B cell (primary cell): ENCODE results near the gene GSDME. TPM values are rescaled to one million over a fixed set of nuclear protein-coding genes. Genes with fewer than 3 reads are reported as not detected.

Experiments used
- ATAC-seq: fragments of 200-7000 bp; cut with Tn5 transposase; one replicate; pipeline ENCODE4 v1.10.0; 2021; ENCODE audit warnings: low read depth, mild to moderate bottlenecking, moderate number of reproducible peaks, moderate library complexity
- CTCF ChIA-PET: fragments of 350-600 bp; sonication (Branson Sonifier 250); formaldehyde crosslinking; loops from one replicate; lab custom pipeline; 2021; ENCODE audit warnings: antibody characterized with exemption, inconsistent platforms; lab: Charles Lee
- POLR2A ChIA-PET: fragments of 350-600 bp; sonication (Branson Sonifier 250); formaldehyde crosslinking; loops from one replicate; lab custom pipeline; 2021; ENCODE audit warnings: antibody characterized with exemption; lab: Charles Lee
- DNase-seq: peaks from one replicate; pipeline ENCODE4 v3.0.0; 2013
- H2AFZ ChIP-seq: 2 replicates; pipeline ENCODE4 v1.6.1; 2012; ENCODE audit warnings: mild to moderate bottlenecking, low read depth, low read length; ENCODE audit not compliant: insufficient read depth, poor library complexity, severe bottlenecking
- H3K27ac ChIP-seq, 2 donors: 1 replicate in 1 of 2; 2 replicates in 1 of 2; pipeline ENCODE4 v1.5.1; 2012 to 2013; ENCODE audit warnings: low read length in 2 of 2, mild to moderate bottlenecking in 2 of 2, moderate library complexity in 1 of 2
- H3K27me3 ChIP-seq, 4 experiments: fragments of 200-600 bp in 1 of 4; sonication (generic) in 1 of 4; replicated peaks in 1 of 4; 1 replicate in 2 of 4; 2 replicates in 2 of 4; pipeline versions ENCODE4 v1.6.1 to v1.7.0; 2013 to 2016; ENCODE audit warnings: low read length in 3 of 4, mild to moderate bottlenecking in 2 of 4, mixed read lengths in 1 of 4, moderate library complexity in 1 of 4; ENCODE audit not compliant: insufficient read depth in 4 of 4, control insufficient read depth in 3 of 4; ENCODE audit errors: control extremely low read depth in 1 of 4
- H3K36me3 ChIP-seq, 2 experiments: replicated peaks in 1 of 2; 1 replicate in 1 of 2; 2 replicates in 1 of 2; pipeline versions ENCODE4 v1.6.1 to v1.7.1; 2013; ENCODE audit warnings: low read length in 1 of 2; ENCODE audit not compliant: insufficient read depth in 2 of 2, control insufficient read depth in 1 of 2; ENCODE audit errors: control extremely low read depth in 1 of 2, extremely low read depth in 1 of 2
- H3K4me1 ChIP-seq, 2 donors: fragments of 200-600 bp in 1 of 2; sonication (generic) in 1 of 2; 1 replicate in 1 of 2; 2 replicates in 1 of 2; pipeline versions ENCODE4 v1.5.1 to v1.6.1; 2013 to 2017; ENCODE audit warnings: low read length in 2 of 2; ENCODE audit not compliant: control insufficient read depth in 2 of 2, insufficient read depth in 2 of 2
- H3K4me2 ChIP-seq: replicated peaks from 2 replicates; pipeline ENCODE3; 2012; ENCODE audit warnings: mild to moderate bottlenecking, low read depth, low read length; ENCODE audit not compliant: poor library complexity, severe bottlenecking
- H3K4me3 ChIP-seq, 5 experiments: fragments of 200-600 bp in 1 of 5; sonication (generic) in 1 of 5; 1 replicate in 3 of 5; 2 replicates in 2 of 5; pipeline versions ENCODE4 v1.5.1 to v1.7.0; 2011 to 2016; ENCODE audit warnings: low read length in 4 of 5, mild to moderate bottlenecking in 4 of 5, low read depth in 2 of 5, control low read depth in 1 of 5, moderate library complexity in 1 of 5; ENCODE audit not compliant: insufficient read depth in 1 of 5; ENCODE audit errors: control extremely low read depth in 1 of 5, extremely low read depth in 1 of 5
- H3K79me2 ChIP-seq: fragments of 200-600 bp; sonication (generic); one replicate; pipeline ENCODE4 v1.6.0; 2016; ENCODE audit warnings: low read length; ENCODE audit not compliant: control insufficient read depth, insufficient read depth
- H3K9ac ChIP-seq: fragments of 200-600 bp; sonication (generic); 2 replicates; pipeline ENCODE4 v1.6.1; 2017; ENCODE audit warnings: mild to moderate bottlenecking, low read length, moderate library complexity
- H3K9me3 ChIP-seq, 3 donors: one replicate each; pipeline versions ENCODE4 v1.6.1 to v1.7.1; 2013; ENCODE audit warnings: low read length in 2 of 3; ENCODE audit not compliant: control insufficient read depth in 2 of 3, insufficient read depth in 1 of 3; ENCODE audit errors: control extremely low read depth in 1 of 3
- H4K20me1 ChIP-seq: 2 replicates; pipeline ENCODE4 v1.6.0; 2012; ENCODE audit warnings: mild to moderate bottlenecking, low read length; ENCODE audit not compliant: insufficient read depth, control insufficient read depth, poor library complexity, severe bottlenecking
- H3K27ac Mint-ChIP-seq: one replicate; pipeline ENCODE4 v1.8.0; 2021; ENCODE audit warnings: mixed read lengths
- H3K27me3 Mint-ChIP-seq: one replicate; pipeline ENCODE4 v1.8.0; 2021; ENCODE audit warnings: mixed read lengths
- H3K4me1 Mint-ChIP-seq: one replicate; pipeline ENCODE4 v1.8.0; 2021; ENCODE audit warnings: mixed read lengths
- H3K4me3 Mint-ChIP-seq: one replicate; pipeline ENCODE4 v1.8.0; 2021; ENCODE audit warnings: mixed read lengths
- H3K9me3 Mint-ChIP-seq: one replicate; pipeline ENCODE4 v1.8.0; 2022; ENCODE audit warnings: mixed read lengths; ENCODE audit not compliant: insufficient read depth
- CTCF ChIP-seq: fragments of 200-600 bp; IDR thresholded peaks from one replicate; pipeline ENCODE4 v1.8.0; 2022; ENCODE audit warnings: antibody characterized with exemption, mild to moderate bottlenecking
- EZH2 ChIP-seq: IDR thresholded peaks from 2 replicates; pipeline ENCODE4 v1.6.1; 2012; ENCODE audit warnings: borderline replicate concordance, low read depth, mild to moderate bottlenecking, moderate library complexity, low read length; ENCODE audit not compliant: insufficient read depth, poor library complexity, severe bottlenecking
- WGBS: methylation state at CpG from one replicate; pipeline ENCODE4 v1.1.5; 2013; ENCODE audit warnings: missing lambda C conversion rate; ENCODE audit not compliant: insufficient coverage; 5-methylcytosine and 5-hydroxymethylcytosine counted together
- intact Hi-C: fragments of 100-400 bp; cut with micrococcal nuclease; formaldehyde crosslinking; loops from one replicate; pipeline ENCODE4 v1.10.0; 2022
- polyA plus RNA-seq: library from polyadenylated mRNA; depleted of rRNA; stranded (reverse); fragments of >200 nt; gene quantifications from 2 replicates; pipeline ENCODE4 v1.2.3, GENCODE V29; 2012
- total RNA-seq, 2 donors: library from RNA; stranded (reverse); fragments of 120-200 nt in 1 of 2; gene quantifications; 1 replicate in 1 of 2; 2 replicates in 1 of 2; pipeline versions ENCODE4 v1.2.3 to v1.2.4, GENCODE V29; 2013 to 2022

The GSDME gene
- total and polyA plus RNA-seq, 2 donors (not counting 1 experiment from before 2014, with no cell fraction given) = 7.0 to 11.9 TPM

- POLR2A ChIA-PET = no interaction called here
- no peak overlapping the region for H3K9ac ChIP-seq
- peaks cover 14% of the 10 kb centered on the region for H3K4me1 Mint-ChIP-seq
- no peaks in the 10 kb centered on the region for H3K9me3 ChIP-seq
- no peak overlapping the region for H3K27ac ChIP-seq
- no peak for TF ChIP-seq EZH2
- TF ChIP-seq CTCF = no peak
- WGBS = 100% methylated on average over 3 of the region's 9 CpGs
- peaks cover 0 to 2% of the 10 kb centered on the region in 2 experiments for H3K36me3 ChIP-seq
- no peak overlapping the region for H3K27ac Mint-ChIP-seq
- H3K27me3 Mint-ChIP-seq = no peaks in the 10 kb centered on the region
- H3K27me3 ChIP-seq = no peaks in the 10 kb centered on the region
- H3K4me3 ChIP-seq = no peak overlapping the region
- CTCF ChIA-PET = no interaction called here
- intact Hi-C loops = no loop called here
- ATAC-seq = no peak
- no peak overlapping the region for H3K4me2 ChIP-seq
- no peaks in the 10 kb centered on the region for H3K9me3 Mint-ChIP-seq
- no peaks in the 10 kb centered on the region for H4K20me1 ChIP-seq
- no peak for DNase-seq
- H2AFZ ChIP-seq = no peak overlapping the region
- H3K79me2 ChIP-seq = no peaks in the 10 kb centered on the region
- H3K4me1 ChIP-seq = peaks cover 10 to 12% of the 10 kb centered on the region in 2 donors
- H3K4me3 Mint-ChIP-seq = no peak overlapping the region
Measured at GRCh38 chr7:24700521-24701260, 56.6 kb downstream of the GSDME start.

- Histone ChIP-seq H3K9ac (no peak overlapping the region), H3K4me1 (no peaks in the 10 kb centered on the region), H3K4me3 (no peak overlapping the region), H3K4me2 (no peak overlapping the region), H3K79me2 (no peaks in the 10 kb centered on the region), H3K36me3 (peaks cover 0 to 2% of the 10 kb centered on the region in 2 experiments), H3K27me3 (no peaks in the 10 kb centered on the region), H4K20me1 (no peaks in the 10 kb centered on the region), H2AFZ (no peak overlapping the region), H3K9me3 (no peaks in the 10 kb centered on the region), H3K27ac (no peak overlapping the region)
- intact Hi-C loops = no loop called here
- H3K27ac Mint-ChIP-seq = no peak overlapping the region
- H3K4me3 Mint-ChIP-seq = no peak overlapping the region
- ChIA-PET CTCF (interaction anchor here (0.6 to 0.7 kb wide), 2 partner anchors 28 to 34 kb away, joined by 3 read pairs; no protein-coding TSS in a partner anchor), POLR2A (no interaction called here)
- H3K9me3 Mint-ChIP-seq = peaks cover 3% of the 10 kb centered on the region
- ATAC-seq = no peak
- no peaks in the 10 kb centered on the region for H3K27me3 Mint-ChIP-seq
- 90% methylated on average over 4 of the region's 7 CpGs for WGBS
- TF ChIP-seq EZH2 (no peak), CTCF (no peak)
- H3K4me1 Mint-ChIP-seq = peaks cover 2% of the 10 kb centered on the region
- no peak for DNase-seq
Measured at GRCh38 chr7:24698531-24699266, 58.6 kb downstream of the GSDME start.
